Measurements from ENCODE around the gene PTTG1. TPM values are rescaled to one million over a fixed set of nuclear protein-coding genes. Genes with fewer than 3 reads are reported as not detected.

The PTTG1 gene
- total RNA-seq, 4 donors from 2014 or later: 9.1 to 36.3 (median 14.4) TPM

- DNase-seq: no peak
- Histone ChIP-seq H3K27me3 (no peaks in the 10 kb centered on the region), H3K4me1 (no peaks in the 10 kb centered on the region), H3K36me3 (no peaks in the 10 kb centered on the region), H3K9me3 (no peaks in the 10 kb centered on the region), H3K27ac (no peak overlapping the region), H3K4me3 (no peak overlapping the region)
- TF ChIP-seq POLR2A (IDR thresholded peaks at IDR 0.05) (no peak), CTCF (IDR thresholded peaks at IDR 0.05) (no peak)
These were observed 52.4 kb downstream of the PTTG1 start for GRCh38 chr5:160474084-160474483.

GRCh38 chr5:160475864-160476438, 54.3 kb downstream of the PTTG1 start:
- H3K4me3 ChIP-seq: no peak overlapping the region
- H3K27ac ChIP-seq: no peak overlapping the region
- no peak for DNase-seq
- no peaks in the 10 kb centered on the region for H3K9me3 ChIP-seq
- no peak for TF ChIP-seq CTCF (IDR thresholded peaks at IDR 0.05)
- no peak for TF ChIP-seq POLR2A (IDR thresholded peaks at IDR 0.05)
- no peaks in the 10 kb centered on the region for H3K36me3 ChIP-seq
- H3K4me1 ChIP-seq: no peaks in the 10 kb centered on the region
- no peaks in the 10 kb centered on the region for H3K27me3 ChIP-seq

- H3K9me3 ChIP-seq: no peaks in the 10 kb centered on the region
- no peak overlapping the region for H3K27ac ChIP-seq
- DNase-seq: no peak
- H3K4me3 ChIP-seq: no peak overlapping the region
- H3K27me3 ChIP-seq: no peaks in the 10 kb centered on the region
- H3K36me3 ChIP-seq: no peaks in the 10 kb centered on the region
- H3K4me1 ChIP-seq: no peaks in the 10 kb centered on the region
- TF ChIP-seq POLR2A (IDR thresholded peaks at IDR 0.05): no peak
- TF ChIP-seq CTCF (IDR thresholded peaks at IDR 0.05): no peak
These were observed 55.8 kb downstream of the PTTG1 start for GRCh38 chr5:160477266-160477970.

- no peak for DNase-seq
- TF ChIP-seq POLR2A (IDR thresholded peaks at IDR 0.05) (no peak), CTCF (IDR thresholded peaks at IDR 0.05) (no peak)
These were observed 56.5 kb downstream of the PTTG1 start for GRCh38 chr5:160478163-160478562.

More at GRCh38 chr5:160478163-160478562, 56.5 kb downstream of the PTTG1 start:
- Histone ChIP-seq H3K4me1 (no peaks in the 10 kb centered on the region), H3K36me3 (no peaks in the 10 kb centered on the region), H3K4me3 (no peak overlapping the region), H3K27me3 (no peaks in the 10 kb centered on the region), H3K27ac (no peak overlapping the region), H3K9me3 (no peaks in the 10 kb centered on the region)

Small RNA genes within 50 kb of the gene (small RNA-seq; reads per million reads assigned to genes)
- 0 reads per million in 2 donors for gene MIR3142

Other genes with a start within 250 kb of the PTTG1 start
- gene FABP6, start 192.3 kb upstream of the PTTG1 start, total RNA-seq: 1,000 to 10,000 TPM; 1,180 to 6,474 (median 2,517) TPM
- gene CCNJL, start 109.3 kb upstream of the PTTG1 start, total RNA-seq: 10 to 100 TPM in 3 of 4 donors, 1 to 10 TPM in 1; 6.9 to 15.1 (median 12.6) TPM
- gene C1QTNF2, start 51.2 kb upstream of the PTTG1 start, total RNA-seq: 1 to 10 TPM in 1 of 4 donors, under 1 TPM in 2, not detected in 1; 0.54 to 2.8 (median 0.88) TPM
- gene FAM200C, start 21.8 kb upstream of the PTTG1 start, total RNA-seq: 1 to 10 TPM in 2 of 4 donors, under 1 TPM in 1, not detected in 1; 0.66 to 2.3 (median 1.1) TPM
- 10 to 100 TPM; 45.5 to 94.9 (median 61.1) TPM for gene SLU7, start 2.8 kb upstream of the PTTG1 start, total RNA-seq

Measured in Peyer's patch (tissue), 4 donors.